ENCODE results near the gene NPAS2.

- TF ChIP-seq CTCF (IDR thresholded peaks at IDR 0.05; ENCODE audit: control extremely low read depth in 1 of 3, insufficient read depth in 1 of 3, low read depth in 1 of 3, low read length in 3 of 3), result no peak
- no peak for TF ChIP-seq EZH2 (IDR thresholded peaks at IDR 0.05; ENCODE audit: low read depth, low read length, severe bottlenecking)
- no peak for TF ChIP-seq CREB1 (IDR thresholded peaks at IDR 0.05)
- no peak for TF ChIP-seq POLR2A (IDR thresholded peaks at IDR 0.05; ENCODE audit: control extremely low read depth in 1 of 2, low read depth in 2 of 2, low read length in 2 of 2)
- no peak for TF ChIP-seq CHD2 (IDR thresholded peaks at IDR 0.05; ENCODE audit: low read length)
- no peak for TF ChIP-seq YY1 (IDR thresholded peaks at IDR 0.05; ENCODE audit: low read depth, low read length)
- TF ChIP-seq CEBPB (IDR thresholded peaks at IDR 0.05; ENCODE audit: low read depth, low read length), result no peak
- TF ChIP-seq TAF1 (IDR thresholded peaks at IDR 0.05; ENCODE audit: low read depth, low read length), result no peak
- TF ChIP-seq SIN3A (conservative IDR thresholded peaks at IDR 0.05 in 1 of 2, IDR thresholded peaks at IDR 0.05 in 1 of 2; ENCODE audit: low read depth in 1 of 2, low read length in 2 of 2), result no peak
- no peak for TF ChIP-seq JUND (IDR thresholded peaks at IDR 0.05; ENCODE audit: low read length)
- no peak for TF ChIP-seq RAD21 (IDR thresholded peaks at IDR 0.05 in 1 of 2, conservative IDR thresholded peaks at IDR 0.05 in 1 of 2; ENCODE audit: low read depth in 2 of 2, low read length in 2 of 2)
Measured at GRCh38 chr2:100859902-100860301, 40.0 kb downstream of the NPAS2 start.

Data from H1 (cell line).